ENCODE measurements around the gene TMEM191B.
"Not testable (repeated sequence)": the region's sequence is repeated elsewhere in the genome, so short reads cannot be mapped to it uniquely, and the experiment has no call there.

TMEM191B gene

DNA sequence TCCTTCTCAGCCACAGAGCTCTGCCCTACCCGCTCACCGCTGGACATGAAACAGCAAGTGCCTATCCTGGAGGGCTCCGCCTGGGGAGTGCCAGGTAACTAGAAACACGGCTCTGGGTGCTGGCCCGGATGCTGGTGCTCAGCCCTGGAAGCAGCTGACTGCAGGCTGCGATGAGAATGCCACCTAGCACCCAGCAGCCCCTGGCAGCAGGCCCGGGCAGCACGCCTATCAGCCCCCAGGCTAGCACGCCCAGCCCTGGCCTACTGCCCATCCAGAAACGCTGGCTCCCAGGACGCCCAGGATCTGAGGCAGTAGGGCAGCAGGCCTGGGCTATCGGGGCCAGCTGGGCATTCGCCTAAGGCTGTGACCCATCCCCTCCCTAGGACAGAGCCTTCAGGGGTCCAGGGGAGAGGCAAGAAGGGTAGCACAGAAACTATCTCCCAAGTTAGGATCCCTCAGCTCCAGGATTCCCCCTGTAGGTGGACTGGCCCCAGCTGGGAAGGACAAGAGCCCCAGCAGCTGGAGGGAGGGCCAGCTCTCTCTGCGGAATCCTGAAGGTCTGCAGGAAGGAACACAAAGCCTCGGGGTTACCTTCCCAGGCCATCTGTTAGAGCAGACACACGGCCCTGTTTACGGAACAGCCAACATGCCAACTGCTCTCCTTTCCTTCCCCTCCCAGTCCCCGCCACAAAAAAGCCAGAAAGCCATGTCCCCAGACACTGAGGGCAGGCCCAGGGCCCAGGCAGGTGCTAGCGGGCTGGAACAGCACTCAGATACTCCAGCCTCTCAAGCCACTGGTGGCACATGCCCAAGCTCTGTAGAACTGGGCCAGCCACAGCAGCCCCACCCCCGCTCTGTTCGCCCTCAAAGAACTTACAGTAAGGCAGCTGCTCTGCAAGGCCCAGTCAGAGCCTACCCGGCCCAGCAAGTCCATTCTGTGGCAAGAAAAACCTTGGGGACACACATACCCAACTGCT is 27.0 kb downstream of the TMEM191B start:
- H3K4me3 ChIP-seq (ENCODE audit: low read length); DNase-seq (ENCODE audit: low read depth): not testable (repeated sequence)

DNA sequence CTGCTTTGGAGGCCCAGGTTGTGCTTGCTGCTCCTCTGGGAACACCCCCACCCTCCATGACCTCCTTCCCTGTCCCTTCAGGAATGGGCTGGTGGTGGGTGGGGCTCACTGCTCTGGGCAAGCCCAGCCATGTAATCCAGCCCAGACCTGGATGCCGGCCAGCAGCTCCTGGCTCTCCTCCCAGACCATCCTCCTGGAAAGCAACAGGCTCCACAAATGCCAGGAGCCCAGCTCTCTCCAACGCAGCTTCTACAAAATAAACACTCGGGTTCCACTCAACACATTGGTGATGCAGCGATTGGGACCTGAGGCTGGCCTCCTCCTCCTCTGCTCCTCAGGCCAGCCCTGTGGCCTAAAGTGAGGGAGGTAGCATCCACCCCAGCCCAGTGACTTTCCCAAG is 30.9 kb downstream of the TMEM191B start:
- H3K4me3 ChIP-seq (ENCODE audit: low read length), result not testable (repeated sequence)

DNA sequence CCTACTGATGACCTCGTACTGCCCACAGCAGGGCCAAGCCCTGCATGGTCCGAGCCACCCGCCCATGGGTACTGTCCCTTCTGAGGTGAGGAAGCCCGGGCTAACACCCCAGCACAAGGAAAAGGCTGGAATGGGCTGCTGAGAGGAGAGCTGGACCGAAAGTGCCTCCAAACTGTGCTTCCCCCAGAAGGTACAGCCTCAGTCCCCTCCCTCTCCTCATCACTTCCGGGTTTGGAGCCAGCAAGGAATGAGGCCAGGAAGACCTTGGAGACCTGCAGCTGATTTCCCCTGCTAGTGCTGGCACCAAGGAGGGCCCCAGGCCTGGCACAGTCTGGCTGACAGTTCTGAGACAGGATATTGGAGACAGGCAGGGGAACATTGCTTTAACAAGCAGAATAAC is 31.3 kb downstream of the TMEM191B start:
- not testable (repeated sequence) for DNase-seq (ENCODE audit: low read depth); H3K4me3 ChIP-seq (ENCODE audit: low read length)

More for the DNA sequence above, 30.9 kb downstream of the TMEM191B start:
- DNase-seq (ENCODE audit: low read depth), result not testable (repeated sequence)

DNA sequence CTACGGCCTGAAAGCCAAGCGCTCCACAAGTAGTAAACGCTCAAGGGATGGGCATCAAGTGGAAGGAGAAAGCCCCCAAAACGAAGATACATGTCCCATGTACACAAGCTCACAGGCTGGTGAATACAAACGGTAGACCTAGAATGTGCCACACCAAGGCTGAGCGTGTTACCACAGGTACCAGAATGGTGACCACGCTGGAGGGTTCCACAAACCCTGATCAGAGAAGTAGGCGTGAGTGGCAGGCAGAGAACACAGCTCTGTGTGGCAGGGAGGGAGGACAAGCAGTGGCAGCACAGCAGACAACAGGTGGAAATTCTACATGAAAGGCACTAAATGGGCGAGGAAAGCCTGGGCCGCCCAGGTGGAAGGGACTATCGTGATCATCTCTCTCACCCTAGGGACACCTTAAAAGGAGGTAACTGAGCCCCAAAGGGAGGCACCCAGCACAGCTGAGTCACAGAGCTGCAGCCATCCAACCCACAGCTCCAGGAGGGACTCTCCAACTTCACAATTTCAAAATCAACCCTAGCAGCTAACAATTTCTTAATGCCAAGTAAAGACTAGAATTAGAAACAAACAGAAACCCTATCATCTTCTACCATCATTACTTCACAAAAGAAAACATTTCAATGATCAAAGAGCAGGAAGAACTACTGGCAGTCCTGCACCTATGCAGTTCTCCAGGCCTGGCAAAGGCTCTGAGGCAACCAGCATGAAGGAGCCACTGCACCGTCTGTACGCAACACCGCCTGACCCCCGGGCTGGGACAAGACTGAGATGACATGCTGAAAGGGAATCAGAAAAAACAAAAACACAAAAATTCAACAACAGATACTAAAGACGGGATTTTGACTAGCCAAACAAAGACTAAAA is 32.7 kb downstream of the TMEM191B start:
- not testable (repeated sequence) for DNase-seq (ENCODE audit: low read depth); H3K4me3 ChIP-seq (ENCODE audit: low read length)

DNA sequence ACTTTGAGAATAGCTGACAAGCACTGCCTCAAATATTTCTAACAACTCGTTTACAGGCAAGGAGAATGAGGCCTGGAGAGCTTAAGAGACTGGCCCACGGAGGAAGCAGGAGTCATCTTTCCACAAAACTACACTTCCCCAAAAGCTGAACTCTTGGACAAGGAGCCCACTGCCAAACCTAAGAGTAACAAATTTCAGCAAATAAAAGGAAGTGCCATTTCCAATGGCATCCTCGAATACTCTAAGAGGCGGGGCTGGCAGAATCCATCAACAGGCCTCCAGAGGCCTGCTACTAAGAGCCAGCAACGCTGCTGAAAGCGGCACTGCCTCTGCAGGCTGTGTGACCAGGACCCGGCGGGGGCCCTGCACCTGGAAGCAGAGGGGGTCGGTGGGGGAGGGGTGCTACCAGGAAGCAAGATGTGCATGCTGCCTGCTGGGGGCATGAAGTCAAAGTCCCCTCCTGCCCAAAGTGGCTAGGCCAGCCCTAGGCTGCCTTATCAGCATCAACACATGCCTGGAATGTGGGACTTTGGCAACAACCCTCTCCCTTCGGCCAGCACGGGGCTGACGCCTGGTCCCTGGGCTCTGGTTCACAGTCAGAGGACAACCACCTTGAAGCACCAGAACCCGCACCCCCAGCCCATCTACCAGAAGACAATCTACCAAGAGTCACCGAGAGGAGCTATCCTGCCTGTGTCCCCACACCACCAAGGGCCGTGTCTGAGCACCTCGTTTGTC is 43.1 kb downstream of the TMEM191B start:
- not testable (repeated sequence) for DNase-seq (ENCODE audit: low read depth)

DNA sequence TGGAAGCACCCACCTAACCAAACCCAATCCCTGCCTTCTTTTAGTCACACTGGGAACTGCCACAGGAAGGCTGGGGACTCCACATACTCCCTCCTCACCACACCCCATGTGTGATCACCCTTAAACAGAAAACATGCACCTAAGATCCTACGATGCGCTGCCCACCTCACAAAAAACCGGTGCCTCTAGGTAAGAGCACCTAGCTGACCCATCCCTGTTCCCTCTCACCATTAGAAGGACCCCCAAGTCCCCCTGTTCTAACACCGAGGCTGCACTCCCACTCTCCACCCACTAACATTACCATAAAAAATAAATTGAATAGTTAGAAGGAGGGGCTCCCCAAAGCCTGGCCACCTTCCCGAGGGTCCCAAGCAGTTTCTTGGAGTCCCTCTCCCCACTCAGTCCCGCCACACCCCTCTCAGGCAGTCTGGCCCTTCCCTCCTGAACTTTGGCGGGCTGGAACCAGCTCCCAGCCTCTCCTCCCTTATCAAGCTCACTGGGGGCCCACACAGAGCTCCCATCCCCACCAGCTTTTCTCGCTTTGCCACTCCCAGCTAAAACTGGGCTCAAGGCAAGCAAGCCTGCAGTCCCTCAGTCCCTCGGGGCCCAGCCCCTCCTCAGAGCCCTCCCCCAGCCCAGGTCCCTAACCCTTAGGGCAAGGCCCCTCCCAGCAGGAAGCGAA is 46.0 kb downstream of the TMEM191B start:
- DNase-seq (ENCODE audit: low read depth); H3K4me3 ChIP-seq (ENCODE audit: low read length): not testable (repeated sequence)

More for the DNA sequence above, 43.1 kb downstream of the TMEM191B start:
- H3K4me3 ChIP-seq (ENCODE audit: low read length), result not testable (repeated sequence)

DNA sequence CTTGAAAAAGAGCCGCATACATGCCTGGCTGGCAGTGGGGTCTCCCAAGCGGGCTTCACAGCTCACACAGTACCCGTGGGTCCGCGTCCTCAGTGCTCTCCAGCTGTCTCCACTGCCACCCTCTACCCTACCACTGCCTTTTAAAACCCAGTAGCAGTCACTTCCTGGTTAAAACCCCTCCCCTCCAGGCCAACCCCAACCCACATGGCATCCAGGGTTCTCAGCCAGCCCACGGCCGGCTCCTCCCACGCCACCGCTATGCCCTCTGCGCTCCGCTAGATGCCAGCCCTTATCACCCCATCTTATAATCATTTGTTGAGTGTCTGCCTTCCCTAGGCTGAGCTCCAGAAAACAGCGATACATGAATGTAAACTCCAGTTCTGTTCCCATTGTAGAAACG is 47.0 kb downstream of the TMEM191B start:
- H3K4me3 ChIP-seq (ENCODE audit: low read length); DNase-seq (ENCODE audit: low read depth): not testable (repeated sequence)

DNA sequence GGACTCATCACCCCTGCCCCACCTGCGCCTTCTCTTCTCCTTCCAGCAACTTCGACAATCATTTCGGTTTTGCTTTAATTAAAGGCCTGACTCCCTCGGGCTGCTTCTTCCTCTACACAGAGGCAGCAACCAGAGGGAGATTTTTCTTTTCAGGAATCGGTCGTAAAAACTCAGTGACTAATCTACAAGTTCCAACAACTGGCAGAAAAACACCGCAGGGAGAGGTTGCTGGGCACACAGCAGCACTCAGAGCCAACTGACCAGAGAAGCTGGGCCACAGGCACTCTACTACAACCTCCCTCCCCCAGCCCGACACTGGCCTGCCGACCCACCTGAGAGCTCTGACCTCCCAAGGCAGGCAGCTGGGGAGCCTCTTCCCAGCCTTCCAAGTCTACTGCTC is 48.1 kb downstream of the TMEM191B start:
- not testable (repeated sequence) for H3K4me3 ChIP-seq (ENCODE audit: low read length); DNase-seq (ENCODE audit: low read depth)

DNA sequence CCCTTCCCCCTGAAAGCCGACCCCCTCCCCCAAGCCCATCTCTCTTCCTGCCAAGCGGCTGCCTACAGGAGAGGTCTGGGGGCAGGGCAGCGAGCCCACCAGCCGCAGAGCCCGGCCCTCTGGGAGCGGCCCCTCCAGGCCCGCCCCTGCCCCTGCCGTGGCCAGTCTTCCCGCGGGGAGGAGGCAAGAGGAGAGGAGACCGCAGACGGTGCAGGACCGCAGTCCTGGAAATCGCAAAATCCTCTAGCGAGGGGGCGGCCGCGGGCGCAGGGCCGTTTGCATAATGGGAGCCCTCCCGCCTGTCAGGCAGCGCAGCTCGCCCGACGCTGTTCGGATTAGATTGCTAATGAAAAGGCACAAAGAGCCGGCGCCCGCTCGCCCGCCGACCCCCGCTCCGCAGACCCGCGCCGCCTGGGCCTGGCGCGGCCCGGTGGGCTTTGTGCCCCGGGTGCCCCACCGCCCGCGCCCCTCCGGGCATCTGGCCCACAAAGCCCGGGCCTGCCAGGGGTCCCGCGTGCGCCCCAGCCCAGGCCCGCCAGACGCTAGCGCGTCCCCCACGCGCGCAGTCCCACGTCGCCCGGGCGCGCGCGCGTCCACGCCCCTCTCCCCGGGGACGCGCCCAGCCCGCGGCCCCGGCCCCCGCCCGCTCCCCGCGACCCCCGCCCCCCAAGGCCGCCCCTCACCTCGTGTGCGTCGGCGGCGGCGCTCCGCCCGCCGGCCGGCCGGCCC is 49.7 kb downstream of the TMEM191B start:
- H3K4me3 ChIP-seq (ENCODE audit: low read length); DNase-seq (ENCODE audit: low read depth): not testable (repeated sequence)

DNA sequence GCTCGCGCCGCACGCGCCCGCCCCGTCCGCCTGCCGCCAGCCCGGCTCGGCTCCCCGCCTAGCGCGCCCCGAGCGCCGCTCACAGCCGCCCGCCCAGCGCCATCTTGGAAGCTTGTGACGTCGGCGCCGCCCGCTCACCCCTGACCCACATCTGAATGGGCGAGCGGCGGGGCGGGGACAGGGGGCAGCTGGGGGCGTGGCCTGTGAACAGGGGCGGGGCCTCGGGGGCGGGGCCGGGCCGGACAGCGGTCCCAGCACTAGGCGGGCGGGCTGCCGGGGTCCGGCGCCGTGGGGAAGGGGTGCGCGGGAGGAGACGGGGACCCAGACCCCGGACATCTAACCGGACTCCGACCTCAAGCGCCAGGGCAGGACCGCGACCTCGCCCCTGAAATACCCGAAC is 50.2 kb downstream of the TMEM191B start:
- H3K4me3 ChIP-seq (ENCODE audit: low read length); DNase-seq (ENCODE audit: low read depth): not testable (repeated sequence)

All from epithelial cell of esophagus (primary cell).